Endothelial cell of umbilical vein (primary cell): Measurements from ENCODE around the gene SLC12A9. TPM values are rescaled to one million over a fixed set of nuclear protein-coding genes. Genes with fewer than 3 reads are reported as not detected.

Experiments used
- BruUV-seq: library from RNA; stranded (reverse); fragments of 400-500 nt; replicated peaks from 2 replicates; lab custom pipeline; 2021; lab: Mats Ljungman, UMichigan
- CTCF ChIA-PET: fragments of 300-600, 350-600 bp; sonication (Branson Sonifier 250); formaldehyde crosslinking; loops from one replicate; lab custom pipeline; 2021; ENCODE audit warnings: antibody characterized with exemption, inconsistent platforms; lab: Charles Lee
- POLR2A ChIA-PET: fragments of 300-600, 350-600 bp; sonication (Branson Sonifier 250); formaldehyde crosslinking; loops from one replicate; lab custom pipeline; 2021; ENCODE audit warnings: antibody characterized with exemption, inconsistent platforms; lab: Charles Lee
- DNase-seq: peaks from one replicate; pipeline ENCODE4 v3.0.0-alpha.2; 2011; ENCODE audit warnings: low read depth, low spot score
- FAIRE-seq: peaks from 2 replicates; lab custom pipeline; 2011; peaks lifted over from hg19 to GRCh38; lab: Jason Lieb, UNC
- H2AFZ ChIP-seq: 2 replicates; pipeline ENCODE4 v1.6.0; 2012; ENCODE audit warnings: low read depth, low read length, control low read depth, inconsistent platforms
- H3K27ac ChIP-seq: 2 replicates; pipeline ENCODE4 v1.5.1; 2011; ENCODE audit warnings: low read depth, mild to moderate bottlenecking, control low read depth, low read length, moderate library complexity; ENCODE audit not compliant: insufficient read depth
- H3K27me3 ChIP-seq, 2 experiments: 2 replicates each; pipeline versions ENCODE4 v1.6.0 to v1.6.1; 2011; ENCODE audit warnings: low read length in 2 of 2, mixed read lengths in 1 of 2; ENCODE audit not compliant: control insufficient read depth in 2 of 2, insufficient read depth in 2 of 2
- H3K36me3 ChIP-seq, 2 experiments: 2 replicates in 1 of 2; 3 replicates in 1 of 2; pipeline ENCODE4 v1.5.1; 2011; ENCODE audit warnings: low read length in 2 of 2, mild to moderate bottlenecking in 1 of 2, moderate library complexity in 1 of 2; ENCODE audit not compliant: control insufficient read depth in 2 of 2, insufficient read depth in 2 of 2; ENCODE audit errors: extremely low read depth in 1 of 2
- H3K4me1 ChIP-seq: 3 replicates; pipeline ENCODE4 v1.5.1; 2011; ENCODE audit warnings: mild to moderate bottlenecking, low read length; ENCODE audit not compliant: control insufficient read depth, insufficient read depth; ENCODE audit errors: extremely low read depth
- H3K4me2 ChIP-seq: 2 replicates; pipeline ENCODE4 v1.6.1; 2011; ENCODE audit warnings: low read length, control low read depth, mixed read lengths; ENCODE audit not compliant: insufficient read depth
- H3K4me3 ChIP-seq, 3 experiments: fragments of 200-600 bp in 1 of 3; sonication (generic), shearing (Covaris generic) in 1 of 3; replicated peaks in 1 of 3; 2 replicates each; pipeline ENCODE4 v1.5.1; 2011 to 2016; ENCODE audit warnings: control low read depth in 3 of 3, low read length in 3 of 3, mild to moderate bottlenecking in 2 of 3, inconsistent platforms in 1 of 3, low read depth in 1 of 3, moderate library complexity in 1 of 3; ENCODE audit not compliant: insufficient read depth in 1 of 3
- H3K79me2 ChIP-seq: 2 replicates; pipeline ENCODE4 v1.6.0; 2012; ENCODE audit warnings: low read length, inconsistent platforms; ENCODE audit not compliant: control insufficient read depth, insufficient read depth
- H3K9ac ChIP-seq: replicated peaks from 2 replicates; pipeline ENCODE3; 2011; ENCODE audit warnings: low read length, control low read depth; ENCODE audit not compliant: insufficient read depth; ENCODE audit errors: extremely low read depth
- H3K9me1 ChIP-seq: replicated peaks from 3 replicates; pipeline ENCODE4 v1.6.0; 2011; ENCODE audit warnings: mild to moderate bottlenecking, low read length; ENCODE audit not compliant: control insufficient read depth, insufficient read depth; ENCODE audit errors: extremely low read depth
- H3K9me3 ChIP-seq: replicated peaks from 2 replicates; pipeline ENCODE4 v1.5.1; 2012; ENCODE audit warnings: low read length, inconsistent platforms; ENCODE audit not compliant: control insufficient read depth, insufficient read depth
- H4K20me1 ChIP-seq: replicated peaks from 2 replicates; pipeline ENCODE3; 2011; ENCODE audit warnings: mild to moderate bottlenecking, low read length; ENCODE audit not compliant: control insufficient read depth, insufficient read depth; ENCODE audit errors: extremely low read depth
- CTCF ChIP-seq, 2 donors: IDR thresholded peaks; 1 replicate in 1 of 2; 2 replicates in 1 of 2; pipeline ENCODE4 v1.5.1; 2011; ENCODE audit warnings: low read length in 2 of 2, mild to moderate bottlenecking in 2 of 2, moderate library complexity in 2 of 2, control low read depth in 1 of 2, inconsistent platforms in 1 of 2, low read depth in 1 of 2; ENCODE audit not compliant: insufficient read depth in 1 of 2; ENCODE audit errors: extremely low read depth in 1 of 2
- EZH2 ChIP-seq: IDR thresholded peaks from 2 replicates; pipeline ENCODE4 v1.6.1; 2012; ENCODE audit warnings: borderline replicate concordance, low read depth, mild to moderate bottlenecking, moderate library complexity, low read length, inconsistent platforms; ENCODE audit not compliant: severe bottlenecking
- FOS ChIP-seq: IDR thresholded peaks from 2 replicates; pipeline ENCODE4 v1.6.1; 2011; ENCODE audit warnings: mild to moderate bottlenecking, low read length, moderate library complexity, borderline replicate concordance; ENCODE audit not compliant: insufficient read depth
- GATA2 ChIP-seq: IDR thresholded peaks from 2 replicates; pipeline ENCODE4 v1.7.0; 2011; ENCODE audit warnings: low read depth, mild to moderate bottlenecking, moderate library complexity, mixed read lengths, low read length; ENCODE audit not compliant: insufficient read length, insufficient read depth
- JUN ChIP-seq: IDR thresholded peaks from 2 replicates; pipeline ENCODE4 v1.6.1; 2011; ENCODE audit warnings: borderline replicate concordance, low read depth; ENCODE audit not compliant: insufficient read length, insufficient read depth
- MAX ChIP-seq: IDR thresholded peaks from 2 replicates; pipeline ENCODE4 v1.6.1; 2011; ENCODE audit not compliant: insufficient read depth, insufficient read length
- MYC ChIP-seq: IDR thresholded peaks from one replicate; pipeline ENCODE4 v1.6.1; 2011; ENCODE audit warnings: mild to moderate bottlenecking, low read depth, low read length
- POLR2A ChIP-seq: IDR thresholded peaks from 2 replicates; pipeline ENCODE4 v1.6.1; 2012; ENCODE audit warnings: low read depth, mild to moderate bottlenecking, control low read depth, low read length
- POLR2AphosphoS5 ChIP-seq: IDR thresholded peaks from 2 replicates; pipeline ENCODE4 v1.6.1; 2012; ENCODE audit warnings: low read depth, mild to moderate bottlenecking, control low read depth, low read length, moderate library complexity; ENCODE audit not compliant: insufficient read depth
- dilution Hi-C: fragments of 300-500 bp; cut with MboI; formaldehyde crosslinking; loops from one replicate; pipeline ENCODE4 v1.15.0; 2019; ENCODE audit warnings: low sequenced_read_pairs; ENCODE audit not compliant: extremely low pct_ligation_motif_present
- intact Hi-C: fragments of 100-400 bp; cut with micrococcal nuclease; formaldehyde crosslinking; loops from one replicate; pipeline ENCODE4 v1.10.0; 2022
- polyA plus RNA-seq, 4 experiments: library from polyadenylated mRNA; depleted of rRNA in 3 of 4; stranded (reverse) in 3 of 4; unstranded in 1 of 4; fragments of >200 nt; gene quantifications; 2 replicates each; pipeline versions ENCODE4 v1.2.1 to v1.2.3, GENCODE V29; 2011 to 2012; ENCODE audit warnings: missing spikeins in 1 of 4
- total RNA-seq: library from RNA; stranded (reverse); gene quantifications from 2 replicates; pipeline ENCODE4 v1.2.3, GENCODE V29; 2021

The SLC12A9 gene
- total and polyA plus RNA-seq, 2 donors (not counting 3 experiments of a cell fraction or from before 2014, with no cell fraction given) = 35.0 to 37.0 TPM

GRCh38 chr7:100879685-100880261 lies 27.3 kb downstream of the SLC12A9 start:
- dilution Hi-C loops (no loop called here), intact Hi-C loops (no loop called here)
- H3K36me3 ChIP-seq = peaks cover 17 to 37% of the 10 kb centered on the region in 2 experiments
- H3K79me2 ChIP-seq = peaks cover 69% of the 10 kb centered on the region
- no peak for DNase-seq
- H3K4me2 ChIP-seq = no peak overlapping the region
- H3K4me3 ChIP-seq = no peak overlapping the region
- no peak overlapping the region for H2AFZ ChIP-seq
- H4K20me1 ChIP-seq = no peaks in the 10 kb centered on the region
- POLR2A ChIA-PET = no interaction called here
- no TSS peak for BruUV-seq
- CTCF ChIA-PET = no interaction called here
- no peak overlapping the region for H3K27ac ChIP-seq
- H3K9me1 ChIP-seq = no peaks in the 10 kb centered on the region
- FAIRE-seq = no peak
- H3K9ac ChIP-seq = no peak overlapping the region
- TF ChIP-seq MAX = no peak
- TF ChIP-seq CTCF (IDR thresholded peaks at IDR 0.05; ENCODE audit: extremely low read depth in 1 of 2, insufficient read depth in 1 of 2, low read depth in 1 of 2, low read length in 2 of 2) = no peak
- no peak for TF ChIP-seq JUN
- no peak for TF ChIP-seq POLR2A
- no peak for TF ChIP-seq EZH2
- no peaks in the 10 kb centered on the region for H3K27me3 ChIP-seq
- H3K9me3 ChIP-seq = no peaks in the 10 kb centered on the region
- H3K4me1 ChIP-seq = peaks cover 13% of the 10 kb centered on the region

- intact Hi-C loops (no loop called here), dilution Hi-C loops (no loop called here)
- H2AFZ ChIP-seq = no peak overlapping the region
- H3K27ac ChIP-seq = no peak overlapping the region
- H3K4me3 ChIP-seq = no peak overlapping the region
- ChIA-PET CTCF (no interaction called here), POLR2A (no interaction called here)
- no TSS peak for BruUV-seq
- no peak overlapping the region for H3K4me2 ChIP-seq
- TF ChIP-seq POLR2A (no peak), MAX (no peak), JUN (no peak), EZH2 (no peak), CTCF (IDR thresholded peaks at IDR 0.05; ENCODE audit: extremely low read depth in 1 of 2, insufficient read depth in 1 of 2, low read depth in 1 of 2, low read length in 2 of 2) (no peak), FOS (no peak), POLR2AphosphoS5 (no peak), MYC (no peak), GATA2 (no peak)
- no peaks in the 10 kb centered on the region for H3K9me1 ChIP-seq
- H4K20me1 ChIP-seq = no peaks in the 10 kb centered on the region
- peaks cover 62% of the 10 kb centered on the region for H3K79me2 ChIP-seq
- H3K9me3 ChIP-seq = no peaks in the 10 kb centered on the region
- no peaks in the 10 kb centered on the region for H3K27me3 ChIP-seq
- no peak for DNase-seq
- peaks cover 13% of the 10 kb centered on the region for H3K4me1 ChIP-seq
- H3K36me3 ChIP-seq = peaks cover 23 to 46% of the 10 kb centered on the region in 2 experiments
- FAIRE-seq = no peak
- no peak overlapping the region for H3K9ac ChIP-seq
Measured at GRCh38 chr7:100880645-100881044, 28.1 kb downstream of the SLC12A9 start.
